ENCODE measurements around the gene PRPF4. TPM values are rescaled to one million over a fixed set of nuclear protein-coding genes. Genes with fewer than 3 reads are reported as not detected.
"Not testable (repeated sequence)": the region's sequence is repeated elsewhere in the genome, so short reads cannot be mapped to it uniquely, and the experiment has no call there.

PRPF4 gene
- total RNA-seq, 2 experiments from 2014 or later = 27.4 to 39.9 TPM

DNA sequence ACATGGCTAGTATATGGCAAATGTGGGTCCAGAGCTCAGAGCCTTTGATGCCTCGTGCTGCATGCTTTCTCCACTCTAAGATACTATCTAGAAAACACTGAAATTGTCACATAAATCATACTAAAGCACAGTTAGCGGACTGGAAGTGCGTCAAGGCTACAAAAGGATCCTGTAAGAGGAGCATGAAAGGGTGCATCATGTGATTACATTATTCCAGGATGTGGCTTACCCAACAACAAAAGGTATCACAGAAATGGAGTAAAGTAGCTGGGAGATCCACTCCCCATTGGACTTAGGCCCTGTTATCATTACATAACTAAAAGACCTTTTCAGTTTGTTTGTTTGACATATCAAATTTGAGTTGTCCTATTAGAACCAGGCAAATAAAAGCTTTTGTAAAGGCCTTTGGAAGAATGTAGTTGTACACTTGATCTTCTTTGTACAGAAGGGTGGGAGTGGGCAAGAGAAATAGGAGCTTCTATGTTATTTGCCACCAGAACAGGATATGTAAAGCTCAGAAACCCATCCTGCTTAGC is 47.3 kb upstream of the PRPF4 start:
- Histone ChIP-seq H4K20me1 (ENCODE audit: insufficient read depth, low read length) (no peaks in the 10 kb centered on the region), H3K9me3 (ENCODE audit: low read length) (no peaks in the 10 kb centered on the region), H3K36me3 (ENCODE audit: insufficient read depth, low read length) (no peaks in the 10 kb centered on the region; the same call in 1 of the 2 replicates), H3K4me2 (ENCODE audit: low read length) (no peak overlapping the region), H3K9me2 (ENCODE audit: insufficient read depth, low read length) (no peaks in the 10 kb centered on the region), H3K4me3 (ENCODE audit: low read depth, low read length, poor library complexity, severe bottlenecking) (no peak overlapping the region), H3K4me1 (ENCODE audit: insufficient read depth, low read length, poor library complexity, severe bottlenecking) (peaks cover 10% of the 10 kb centered on the region), H3K79me2 (ENCODE audit: insufficient read depth, low read depth, low read length) (no peaks in the 10 kb centered on the region), H3K27ac (ENCODE audit: low read depth, low read length, poor library complexity, severe bottlenecking) (no peak overlapping the region), H2AFZ (ENCODE audit: low read length) (no peak overlapping the region)
- CTCF ChIA-PET (ENCODE audit: unreplicated experiment) = no interaction called here
- POLR2A ChIA-PET = interaction anchor here (1.1 kb wide), 1 partner anchor 12 kb away, joined by 6 read pairs; no protein-coding TSS in a partner anchor
- TF ChIP-seq CTCF (conservative IDR thresholded peaks at IDR 0.05; ENCODE audit: low read length) (no peak), EZH2phosphoT487 (IDR thresholded peaks at IDR 0.05; ENCODE audit: borderline replicate concordance, low read depth, low read length) (no peak)
- no peak for DNase-seq (ENCODE audit: low spot score)
- no TSS peak for BruUV-seq (replicated peaks)
- intact Hi-C loops (cut with micrococcal nuclease; ENCODE audit: unreplicated experiment) = no loop called here

DNA sequence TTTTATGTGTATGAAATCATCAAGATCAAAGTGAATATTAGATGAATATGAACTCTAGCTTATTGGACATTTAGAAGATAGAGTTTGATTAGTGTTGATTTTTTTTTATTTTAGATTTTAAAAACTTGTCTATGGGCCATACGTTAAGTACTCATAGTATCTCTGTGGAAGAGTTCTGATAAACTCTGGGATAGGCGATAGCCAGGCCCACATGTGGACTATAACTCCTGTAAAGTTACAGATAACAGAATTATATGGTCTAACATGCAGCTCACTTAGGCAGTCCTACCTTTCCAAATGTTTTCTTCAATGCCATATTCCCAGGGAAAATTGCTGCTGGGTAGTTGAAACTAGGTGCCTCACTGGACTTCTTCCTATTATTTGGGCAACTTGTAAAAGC is 43.8 kb upstream of the PRPF4 start:
- ChIA-PET POLR2A (interaction anchor here (0.6 to 2.9 kb wide), 6 partner anchors 11 to 120 kb away, joined by 3 to 31 read pairs (median 4); partner anchors contain the start of genes FKBP15 and SLC31A1), CTCF (ENCODE audit: unreplicated experiment) (interaction anchor here (1.3 kb wide), 2 partner anchors 10 to 11 kb away, joined by 3 read pairs; partner anchors contain the start of genes FKBP15 and SLC31A1)
- H3K9me2 ChIP-seq (ENCODE audit: insufficient read depth, low read length) = no peaks in the 10 kb centered on the region
- no peaks in the 10 kb centered on the region for H3K79me2 ChIP-seq (ENCODE audit: insufficient read depth, low read depth, low read length)
- H3K36me3 ChIP-seq (ENCODE audit: insufficient read depth, low read length) = no peaks in the 10 kb centered on the region; the same call in 1 of the 2 replicates
- H4K20me1 ChIP-seq (ENCODE audit: insufficient read depth, low read length) = no peaks in the 10 kb centered on the region
- BruUV-seq (replicated peaks) = no TSS peak
- H2AFZ ChIP-seq (ENCODE audit: low read length) = no peak overlapping the region
- no peak overlapping the region for H3K4me2 ChIP-seq (ENCODE audit: low read length)
- intact Hi-C loops (cut with micrococcal nuclease; ENCODE audit: unreplicated experiment) = no loop called here
- H3K4me1 ChIP-seq (ENCODE audit: insufficient read depth, low read length, poor library complexity, severe bottlenecking) = peaks cover 11% of the 10 kb centered on the region
- no peak overlapping the region for H3K4me3 ChIP-seq (ENCODE audit: low read depth, low read length, poor library complexity, severe bottlenecking)
- TF ChIP-seq EZH2phosphoT487 (IDR thresholded peaks at IDR 0.05; ENCODE audit: borderline replicate concordance, low read depth, low read length) = no peak
- TF ChIP-seq CTCF (conservative IDR thresholded peaks at IDR 0.05; ENCODE audit: low read length) = no peak
- no peaks in the 10 kb centered on the region for H3K9me3 ChIP-seq (ENCODE audit: low read length)
- no peak for DNase-seq (ENCODE audit: low spot score)
- no peak overlapping the region for H3K27ac ChIP-seq (ENCODE audit: low read depth, low read length, poor library complexity, severe bottlenecking)

DNA sequence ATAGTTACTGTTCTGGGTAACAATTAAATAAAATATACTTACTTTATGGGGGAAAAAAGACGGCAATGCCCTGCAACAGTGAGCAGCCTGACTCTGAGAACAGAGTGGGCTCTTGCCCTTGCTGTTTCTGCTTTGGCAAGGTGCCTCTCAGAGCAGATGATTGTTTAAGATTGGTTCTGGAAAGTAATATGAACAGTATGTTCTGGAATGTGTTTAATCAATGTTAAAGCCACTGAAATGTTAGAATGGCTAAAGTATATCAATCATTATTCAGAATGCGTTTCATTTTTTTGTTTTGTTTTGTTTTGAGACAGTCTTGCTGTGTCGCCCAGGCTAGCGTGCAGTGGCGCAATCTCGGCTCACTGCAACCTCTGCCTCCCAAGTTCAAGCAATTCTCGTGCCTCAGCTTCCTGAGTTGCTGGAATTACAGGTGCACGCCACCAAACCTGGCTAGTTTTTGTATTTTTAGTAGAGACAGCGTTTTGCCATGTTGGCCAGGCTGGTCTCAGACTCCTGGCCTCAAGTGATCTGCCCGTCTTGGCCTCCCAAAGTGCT is 39.7 kb upstream of the PRPF4 start:
- H3K79me2 ChIP-seq (ENCODE audit: insufficient read depth, low read depth, low read length); H3K36me3 ChIP-seq (ENCODE audit: insufficient read depth, low read length); H4K20me1 ChIP-seq (ENCODE audit: insufficient read depth, low read length); H3K9me3 ChIP-seq (ENCODE audit: low read length); H3K9me2 ChIP-seq (ENCODE audit: insufficient read depth, low read length); intact Hi-C loops (cut with micrococcal nuclease; ENCODE audit: unreplicated experiment); H3K4me3 ChIP-seq (ENCODE audit: low read depth, low read length, poor library complexity, severe bottlenecking); H3K27ac ChIP-seq (ENCODE audit: low read depth, low read length, poor library complexity, severe bottlenecking); POLR2A ChIA-PET; BruUV-seq (replicated peaks); H2AFZ ChIP-seq (ENCODE audit: low read length); DNase-seq (ENCODE audit: low spot score); H3K4me2 ChIP-seq (ENCODE audit: low read length): not testable (repeated sequence)
- CTCF ChIA-PET (ENCODE audit: unreplicated experiment) = interaction anchor here (1.1 kb wide), 1 partner anchor 13 kb away, joined by 3 read pairs; no protein-coding TSS in a partner anchor
- H3K4me1 ChIP-seq (ENCODE audit: insufficient read depth, low read length, poor library complexity, severe bottlenecking) = peaks cover 11% of the 10 kb centered on the region

All from OCI-LY7 (cell line).